ENCODE results near the gene MTF2. TPM values are rescaled to one million over a fixed set of nuclear protein-coding genes. Genes with fewer than 3 reads are reported as not detected.
"Not testable (repeated sequence)": the region's sequence is repeated elsewhere in the genome, so short reads cannot be mapped to it uniquely, and the experiment has no call there.

Gene MTF2
- total RNA-seq, 1 experiment from 2014 or later: 57.2 TPM

DNA sequence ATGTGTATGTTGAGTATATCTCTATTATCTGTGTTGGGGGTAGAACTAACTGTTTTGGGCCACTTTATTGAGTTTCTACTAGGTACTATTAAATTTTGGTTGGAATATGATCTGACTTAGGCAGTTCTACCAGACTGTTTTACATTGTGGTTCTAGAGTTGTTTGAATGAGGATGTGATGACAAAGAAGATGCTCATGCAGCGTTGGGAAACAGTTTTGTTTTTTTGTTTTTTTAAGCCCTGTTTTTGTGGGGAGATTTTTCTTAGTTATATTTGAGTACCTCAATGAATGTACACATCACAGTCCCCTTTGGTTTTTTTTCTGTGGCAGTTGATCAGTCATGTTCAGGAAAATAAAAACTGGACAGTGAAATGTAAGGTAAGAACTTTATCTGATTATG, 61.0 kb downstream of the MTF2 start:
- H3K36me3 ChIP-seq: peaks cover 38% of the 10 kb centered on the region

DNA sequence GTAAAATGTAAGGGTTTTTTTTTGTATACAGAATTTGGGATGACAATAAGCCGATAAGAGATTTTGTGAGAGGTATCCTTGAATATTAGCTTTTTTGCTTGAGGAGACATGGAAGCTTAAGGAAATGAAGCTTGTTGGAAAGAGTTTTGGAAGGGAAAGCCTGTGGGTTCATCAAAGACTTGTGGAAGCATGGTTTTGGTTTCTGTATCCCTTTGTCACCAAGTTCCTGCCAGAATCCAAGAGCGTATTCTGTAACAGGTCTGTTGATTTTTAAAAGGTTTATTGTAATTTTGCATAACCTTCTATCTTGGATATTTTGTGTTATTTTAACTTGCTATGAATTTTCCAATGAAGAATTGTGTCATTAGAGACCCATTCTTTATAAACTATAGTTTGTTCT, 63.1 kb downstream of the MTF2 start:
- H3K4me3 ChIP-seq: no peak overlapping the region
- peaks cover 24% of the 10 kb centered on the region for H3K36me3 ChIP-seq
- H3K4me1 ChIP-seq: no peaks in the 10 kb centered on the region
- no peak overlapping the region for H3K27ac ChIP-seq
- no peaks in the 10 kb centered on the region for H3K27me3 ChIP-seq
- DNase-seq: no peak
- no peaks in the 10 kb centered on the region for H3K9me3 ChIP-seq (replicated peaks)

More for the DNA sequence above, 61.0 kb downstream of the MTF2 start:
- no peak overlapping the region for H3K27ac ChIP-seq
- no peak overlapping the region for H3K4me3 ChIP-seq
- H3K9me3 ChIP-seq (replicated peaks): no peaks in the 10 kb centered on the region
- DNase-seq: no peak
- H3K4me1 ChIP-seq: no peaks in the 10 kb centered on the region
- no peaks in the 10 kb centered on the region for H3K27me3 ChIP-seq

DNA sequence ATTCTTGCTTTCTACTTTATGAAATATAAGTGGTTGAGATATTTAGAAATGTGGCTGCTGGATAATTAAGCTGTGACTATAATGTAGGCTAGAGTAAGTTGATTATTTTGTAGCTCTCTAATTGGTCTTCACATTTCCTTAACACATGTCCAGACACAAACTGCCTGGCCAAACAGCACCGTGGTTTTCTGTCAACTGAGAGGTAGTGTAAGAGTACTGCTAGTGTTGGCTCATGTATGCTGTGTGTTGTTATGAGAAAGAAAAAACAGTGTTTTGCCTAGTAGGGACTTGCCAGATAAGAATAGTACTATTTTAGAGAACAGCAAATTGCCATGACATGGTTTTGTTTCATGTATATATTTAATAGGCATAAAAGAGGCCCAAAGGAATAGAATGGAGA, 64.1 kb downstream of the MTF2 start:
- Histone ChIP-seq H3K36me3 (peaks cover 21% of the 10 kb centered on the region), H3K4me1 (no peaks in the 10 kb centered on the region), H3K9me3 (replicated peaks) (no peaks in the 10 kb centered on the region), H3K27me3 (no peaks in the 10 kb centered on the region), H3K27ac (no peak overlapping the region), H3K4me3 (no peak overlapping the region)
- DNase-seq: no peak

DNA sequence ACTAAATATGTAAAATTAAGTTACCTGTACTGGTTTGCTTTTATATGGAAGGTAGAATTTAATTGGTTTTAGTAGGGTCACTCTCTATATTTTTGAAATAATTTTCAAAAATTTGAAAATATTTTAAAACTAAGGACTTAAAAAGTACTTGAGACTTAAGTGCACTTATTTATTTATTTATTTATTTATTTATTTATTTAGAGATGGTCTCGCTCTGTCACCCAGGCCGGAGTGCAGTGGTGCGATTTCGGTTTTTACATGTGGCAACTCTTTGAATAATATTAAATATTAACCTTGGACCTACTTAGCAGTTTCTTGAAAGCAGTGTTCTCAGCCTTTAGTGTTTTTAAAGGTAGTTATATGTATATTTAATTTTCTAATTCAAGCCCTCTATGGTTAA, 64.7 kb downstream of the MTF2 start:
- peaks cover 21% of the 10 kb centered on the region for H3K36me3 ChIP-seq
- no peaks in the 10 kb centered on the region for H3K9me3 ChIP-seq (replicated peaks)
- H3K27me3 ChIP-seq: no peaks in the 10 kb centered on the region
- H3K4me3 ChIP-seq: no peak overlapping the region
- H3K4me1 ChIP-seq: no peaks in the 10 kb centered on the region
- no peak for DNase-seq
- H3K27ac ChIP-seq: no peak overlapping the region

DNA sequence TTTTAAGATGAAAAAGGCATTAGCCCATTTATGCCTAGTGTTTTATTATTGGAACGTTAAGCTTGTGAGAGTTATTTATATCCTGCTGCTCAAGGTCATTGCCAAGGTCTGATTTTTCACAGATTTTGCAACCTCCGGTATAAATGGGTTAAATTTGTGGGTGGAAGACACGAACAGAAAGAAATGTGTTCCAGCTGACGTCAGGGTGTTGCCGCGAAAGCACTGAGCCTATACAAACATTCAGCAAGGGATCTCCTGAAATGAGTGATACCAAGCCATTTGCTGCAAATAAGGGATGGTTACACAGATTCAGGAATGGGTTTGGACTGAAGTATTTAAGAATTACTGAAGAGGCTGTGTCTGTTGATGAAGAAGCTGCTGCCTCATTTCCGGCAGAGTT, 68.9 kb downstream of the MTF2 start:
- Histone ChIP-seq H3K27me3 (no peaks in the 10 kb centered on the region), H3K36me3 (peaks cover 36% of the 10 kb centered on the region), H3K4me1 (no peaks in the 10 kb centered on the region), H3K9me3 (replicated peaks) (no peaks in the 10 kb centered on the region), H3K27ac (no peak overlapping the region), H3K4me3 (no peak overlapping the region)
- DNase-seq: no peak

DNA sequence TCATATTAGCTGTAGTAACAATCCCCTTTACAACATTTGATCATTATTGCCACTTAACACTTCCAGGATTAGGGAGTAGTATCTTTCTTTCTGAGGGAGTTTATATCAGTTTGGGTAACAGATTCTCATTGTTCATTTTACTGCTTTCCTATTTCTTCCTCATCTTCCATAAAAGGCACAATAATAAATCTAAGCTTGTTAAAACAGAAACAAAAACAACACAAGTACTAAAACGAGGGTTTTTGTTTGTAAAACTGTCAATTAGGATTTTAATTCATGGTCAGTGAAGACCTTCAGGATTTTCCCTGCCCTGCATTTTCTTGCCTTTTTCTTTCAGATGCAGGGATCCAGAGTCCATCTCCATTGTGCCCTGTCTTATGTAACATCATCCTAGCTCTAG, 71.6 kb downstream of the MTF2 start:
- Histone ChIP-seq H3K27ac (no peak overlapping the region), H3K9me3 (replicated peaks) (no peaks in the 10 kb centered on the region), H3K4me3 (no peak overlapping the region), H3K36me3 (peaks cover 48% of the 10 kb centered on the region), H3K4me1 (no peaks in the 10 kb centered on the region), H3K27me3 (no peaks in the 10 kb centered on the region)
- no peak for DNase-seq

DNA sequence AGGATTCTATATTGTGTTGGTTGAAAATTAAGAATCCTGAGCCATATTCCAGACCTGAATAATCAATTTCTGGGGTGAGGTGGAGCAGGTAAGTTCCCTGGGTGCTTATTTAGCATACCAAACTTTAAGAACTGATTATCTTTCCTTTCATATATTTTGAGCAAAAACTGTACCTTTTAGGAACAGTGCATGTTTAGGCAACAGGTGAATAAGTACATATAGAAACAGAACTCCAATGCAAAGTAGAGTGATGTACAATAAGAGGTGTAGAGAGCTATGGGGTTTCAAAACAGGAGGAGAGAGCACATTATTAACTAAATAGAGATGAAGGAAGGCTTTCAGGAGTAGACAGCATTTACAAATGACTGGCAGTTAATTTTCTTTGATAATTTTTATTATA, 72.4 kb downstream of the MTF2 start:
- H3K36me3 ChIP-seq: peaks cover 55% of the 10 kb centered on the region

DNA sequence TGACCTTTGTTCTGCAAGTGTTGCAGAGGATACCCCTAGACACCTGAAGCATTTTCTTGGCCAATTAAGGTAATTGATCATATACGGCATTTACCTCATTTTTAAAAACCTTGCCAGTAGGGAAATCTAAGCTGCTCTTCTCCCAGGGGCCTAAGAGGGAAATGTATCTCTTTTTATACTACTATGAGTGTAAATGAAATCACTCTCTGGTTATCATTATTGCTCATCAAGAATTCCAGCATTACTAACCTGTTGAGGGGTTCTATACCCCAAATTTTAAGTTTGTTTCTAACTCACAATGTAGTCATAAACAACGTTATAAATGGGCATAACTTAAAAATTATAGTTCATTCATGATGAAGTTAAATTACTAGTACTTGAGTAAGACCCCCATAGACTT, 73.8 kb downstream of the MTF2 start:
- peaks cover 64% of the 10 kb centered on the region for H3K36me3 ChIP-seq
- no peaks in the 10 kb centered on the region for H3K4me1 ChIP-seq
- H3K4me3 ChIP-seq: no peak overlapping the region
- no peaks in the 10 kb centered on the region for H3K27me3 ChIP-seq
- no peak overlapping the region for H3K27ac ChIP-seq
- H3K9me3 ChIP-seq (replicated peaks): no peaks in the 10 kb centered on the region
- DNase-seq: no peak

More for the DNA sequence above, 72.4 kb downstream of the MTF2 start:
- no peak overlapping the region for H3K27ac ChIP-seq
- no peaks in the 10 kb centered on the region for H3K27me3 ChIP-seq
- no peak overlapping the region for H3K4me3 ChIP-seq
- H3K9me3 ChIP-seq (replicated peaks): no peaks in the 10 kb centered on the region
- no peak for DNase-seq
- no peaks in the 10 kb centered on the region for H3K4me1 ChIP-seq

DNA sequence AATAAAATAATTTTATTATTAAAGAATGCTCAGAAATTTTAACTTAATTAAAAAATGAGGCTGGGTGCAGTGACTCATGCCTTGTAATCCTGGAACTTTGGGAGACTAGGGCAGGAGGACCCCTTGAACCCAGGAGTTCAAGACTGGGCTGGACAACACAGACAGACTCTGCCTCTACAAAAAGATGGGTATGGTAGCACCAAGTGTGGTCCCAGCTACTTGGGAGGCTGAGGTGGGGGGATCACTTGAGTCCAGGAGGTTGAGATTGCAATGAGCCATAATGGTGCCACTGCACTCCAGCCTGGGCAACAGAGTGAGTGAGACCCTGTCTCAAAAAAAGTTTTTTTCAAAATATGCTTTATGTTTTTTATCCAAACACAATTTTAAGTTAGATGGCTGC, 75.8 kb downstream of the MTF2 start:
- DNase-seq: no peak
- Histone ChIP-seq H3K4me3 (no peak overlapping the region), H3K4me1 (no peaks in the 10 kb centered on the region), H3K9me3 (replicated peaks) (no peaks in the 10 kb centered on the region), H3K27ac (no peak overlapping the region), H3K36me3 (peaks cover 68% of the 10 kb centered on the region), H3K27me3 (no peaks in the 10 kb centered on the region)

DNA sequence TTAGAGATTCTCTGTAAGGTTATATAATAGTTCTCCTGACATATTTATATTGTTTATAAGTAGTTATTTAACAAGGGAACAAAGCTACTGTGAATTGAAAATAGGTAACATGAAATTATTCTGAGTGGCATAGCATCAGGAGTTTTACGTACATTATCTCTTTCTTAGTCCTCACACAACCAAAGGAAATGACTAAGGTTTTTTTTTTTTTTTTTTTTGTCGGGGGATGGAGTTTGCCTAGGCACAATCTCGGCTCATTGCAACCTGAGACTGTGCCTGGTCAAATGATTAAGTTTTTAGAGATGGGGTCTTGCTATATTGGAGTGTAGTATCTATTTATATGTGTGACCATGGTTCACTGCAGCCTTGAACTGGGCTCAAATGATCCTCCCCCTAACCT, 76.3 kb downstream of the MTF2 start:
- H3K27ac ChIP-seq: no peak overlapping the region
- no peaks in the 10 kb centered on the region for H3K27me3 ChIP-seq
- H3K9me3 ChIP-seq (replicated peaks): no peaks in the 10 kb centered on the region
- no peaks in the 10 kb centered on the region for H3K4me1 ChIP-seq
- no peak for DNase-seq
- no peak overlapping the region for H3K4me3 ChIP-seq
- peaks cover 71% of the 10 kb centered on the region for H3K36me3 ChIP-seq

DNA sequence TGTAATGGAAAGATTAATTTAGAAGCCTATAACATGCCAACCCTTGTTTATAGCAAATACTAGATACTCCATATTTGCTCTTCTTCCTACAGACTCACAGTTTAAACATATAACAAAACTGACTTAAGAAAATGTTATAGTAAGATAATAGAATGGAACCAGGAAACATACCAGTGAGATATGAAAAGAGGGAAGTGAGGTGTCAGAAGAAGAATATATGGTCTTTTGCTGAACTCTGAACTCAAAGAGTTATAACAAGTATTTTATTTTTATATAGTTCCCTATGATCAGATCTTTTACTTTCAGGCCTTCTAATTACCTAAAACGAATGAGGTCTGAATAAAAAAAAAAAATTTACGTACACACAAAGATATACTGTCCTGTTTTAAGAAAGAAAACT, 80.3 kb downstream of the MTF2 start:
- Histone ChIP-seq H3K9me3 (replicated peaks) (no peaks in the 10 kb centered on the region), H3K4me3 (no peak overlapping the region), H3K27me3 (no peaks in the 10 kb centered on the region), H3K27ac (no peak overlapping the region), H3K36me3 (peaks cover 56% of the 10 kb centered on the region), H3K4me1 (no peaks in the 10 kb centered on the region)
- DNase-seq: no peak

DNA sequence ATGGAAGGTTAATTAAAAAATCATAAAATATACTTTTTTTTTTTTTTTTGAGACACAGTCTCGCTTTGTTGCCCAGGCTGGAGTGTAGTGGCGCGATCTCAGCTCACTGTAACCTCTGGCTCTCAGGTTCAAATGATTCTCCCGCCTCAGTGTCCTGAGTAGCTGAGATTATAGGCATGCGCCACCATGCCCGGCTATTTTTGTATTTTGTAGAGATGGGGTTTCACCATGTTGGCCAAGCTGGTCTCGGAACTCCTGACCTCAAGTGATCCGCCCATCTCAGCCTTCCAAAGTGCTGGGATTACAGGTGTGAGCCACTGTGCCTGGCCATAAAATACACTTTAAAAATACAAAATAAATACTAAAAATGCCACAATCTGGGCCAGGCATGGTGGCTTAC, 84.2 kb downstream of the MTF2 start:
- H3K4me3 ChIP-seq, H3K27me3 ChIP-seq, H3K27ac ChIP-seq, DNase-seq, H3K4me1 ChIP-seq: not testable (repeated sequence)
- Histone ChIP-seq H3K36me3 (peaks cover 37% of the 10 kb centered on the region), H3K9me3 (replicated peaks) (peaks cover 15% of the 10 kb centered on the region)

DNA sequence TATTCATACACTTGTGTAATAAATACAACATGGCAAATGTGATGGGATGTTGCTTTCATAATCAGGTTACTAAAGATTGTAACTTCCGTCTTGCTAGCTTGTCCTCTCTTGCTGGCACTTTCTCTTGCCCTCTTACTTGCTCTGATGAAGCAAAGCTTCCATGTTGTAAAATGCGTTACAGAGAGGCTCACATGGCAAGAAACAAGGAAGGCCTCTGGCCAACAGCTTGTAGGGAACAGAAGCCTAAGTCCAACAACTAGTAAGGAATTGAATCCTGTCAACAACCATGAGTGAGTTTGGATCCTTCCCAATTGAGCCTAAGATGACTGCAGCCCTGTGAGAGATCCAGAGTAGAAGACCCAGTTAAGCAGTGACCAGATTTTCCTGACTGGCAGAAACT, 85.7 kb downstream of the MTF2 start:
- H3K36me3 ChIP-seq: peaks cover 22% of the 10 kb centered on the region
- no peak overlapping the region for H3K27ac ChIP-seq
- no peaks in the 10 kb centered on the region for H3K4me1 ChIP-seq
- H3K27me3 ChIP-seq: no peaks in the 10 kb centered on the region
- H3K4me3 ChIP-seq: no peak overlapping the region
- H3K9me3 ChIP-seq (replicated peaks): peaks cover 15% of the 10 kb centered on the region
- DNase-seq: no peak

DNA sequence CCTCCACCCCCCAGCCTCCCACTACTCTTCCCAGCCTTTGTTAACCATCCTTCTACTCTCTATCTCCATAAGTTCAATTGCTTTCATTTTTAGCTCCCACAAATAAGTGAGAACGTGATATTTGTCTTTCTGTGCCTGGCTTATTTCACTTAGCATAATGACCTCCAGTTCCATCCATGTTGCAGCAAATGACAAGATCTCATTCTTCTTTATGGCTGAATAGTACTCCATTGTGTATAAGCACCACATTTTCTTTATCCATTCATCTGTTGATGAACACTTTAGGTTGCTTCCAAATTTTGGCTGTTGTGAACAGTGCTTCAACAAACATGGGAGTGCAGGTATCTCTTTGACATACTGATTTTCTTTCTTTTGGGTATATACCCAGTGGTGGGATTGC, 86.8 kb downstream of the MTF2 start:
- H3K27me3 ChIP-seq, H3K4me1 ChIP-seq, H3K4me3 ChIP-seq, H3K27ac ChIP-seq, DNase-seq: not testable (repeated sequence)
- H3K36me3 ChIP-seq: peaks cover 17% of the 10 kb centered on the region
- H3K9me3 ChIP-seq (replicated peaks): peaks cover 15% of the 10 kb centered on the region

DNA sequence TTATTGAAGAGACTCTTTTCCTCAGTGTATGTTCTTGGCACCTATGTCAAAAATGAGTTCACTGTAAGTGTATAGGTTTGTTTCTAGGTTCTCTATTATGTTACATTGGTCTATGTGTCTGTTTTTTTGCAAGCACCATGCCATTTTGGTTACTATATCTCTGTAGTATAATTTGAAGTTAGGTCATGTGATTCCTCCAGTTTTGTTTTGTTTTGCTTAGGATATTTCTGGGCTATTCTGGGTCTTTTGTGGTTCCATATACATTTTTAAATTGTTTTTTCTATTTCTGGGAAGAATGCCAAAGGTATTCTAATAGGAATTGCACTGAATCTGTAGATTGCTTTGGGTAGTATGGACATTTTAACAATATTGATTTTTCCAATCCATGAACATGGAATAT, 87.9 kb downstream of the MTF2 start:
- Histone ChIP-seq H3K27me3 (no peaks in the 10 kb centered on the region), H3K4me3 (no peak overlapping the region), H3K4me1 (peaks cover 10% of the 10 kb centered on the region), H3K27ac (no peak overlapping the region), H3K36me3 (peaks cover 14% of the 10 kb centered on the region; the same call in 1 of the 2 replicates), H3K9me3 (replicated peaks) (peaks cover 15% of the 10 kb centered on the region)
- DNase-seq: no peak

DNA sequence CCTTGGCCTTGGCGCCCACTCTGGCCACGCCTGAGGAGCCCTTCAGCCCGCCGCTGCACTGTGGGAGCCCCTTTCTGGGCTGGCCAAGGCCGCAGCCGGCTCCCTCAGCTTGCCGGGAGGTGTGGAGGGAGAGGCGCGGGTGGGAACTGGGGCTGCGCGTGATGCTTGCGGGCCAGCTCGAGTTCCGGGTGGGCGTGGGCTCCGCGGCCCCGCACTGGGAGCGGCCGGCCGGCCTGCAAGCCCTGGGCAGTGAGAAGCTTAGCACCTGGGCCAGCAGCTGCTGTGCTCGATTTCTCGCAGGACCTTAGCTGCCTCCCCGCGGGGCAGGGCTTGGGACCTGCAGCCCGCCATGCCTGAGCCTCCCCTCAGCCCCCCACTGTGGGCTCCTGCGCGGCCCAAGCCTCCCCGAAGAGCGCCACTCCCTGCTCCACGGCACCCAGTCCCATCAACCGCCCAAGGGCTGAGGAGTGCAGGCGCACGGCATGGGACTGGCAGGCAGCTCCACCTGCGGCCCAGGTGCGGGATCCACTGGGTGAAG, 91.1 kb downstream of the MTF2 start:
- not testable (repeated sequence) for DNase-seq, H3K4me3 ChIP-seq, H3K27ac ChIP-seq, H3K27me3 ChIP-seq
- H3K36me3 ChIP-seq: peaks cover 18% of the 10 kb centered on the region
- peaks cover 28% of the 10 kb centered on the region for H3K4me1 ChIP-seq
- H3K9me3 ChIP-seq (replicated peaks): peaks cover 17% of the 10 kb centered on the region
